ENCODE results near the gene CELF4.

Gene CELF4

DNA sequence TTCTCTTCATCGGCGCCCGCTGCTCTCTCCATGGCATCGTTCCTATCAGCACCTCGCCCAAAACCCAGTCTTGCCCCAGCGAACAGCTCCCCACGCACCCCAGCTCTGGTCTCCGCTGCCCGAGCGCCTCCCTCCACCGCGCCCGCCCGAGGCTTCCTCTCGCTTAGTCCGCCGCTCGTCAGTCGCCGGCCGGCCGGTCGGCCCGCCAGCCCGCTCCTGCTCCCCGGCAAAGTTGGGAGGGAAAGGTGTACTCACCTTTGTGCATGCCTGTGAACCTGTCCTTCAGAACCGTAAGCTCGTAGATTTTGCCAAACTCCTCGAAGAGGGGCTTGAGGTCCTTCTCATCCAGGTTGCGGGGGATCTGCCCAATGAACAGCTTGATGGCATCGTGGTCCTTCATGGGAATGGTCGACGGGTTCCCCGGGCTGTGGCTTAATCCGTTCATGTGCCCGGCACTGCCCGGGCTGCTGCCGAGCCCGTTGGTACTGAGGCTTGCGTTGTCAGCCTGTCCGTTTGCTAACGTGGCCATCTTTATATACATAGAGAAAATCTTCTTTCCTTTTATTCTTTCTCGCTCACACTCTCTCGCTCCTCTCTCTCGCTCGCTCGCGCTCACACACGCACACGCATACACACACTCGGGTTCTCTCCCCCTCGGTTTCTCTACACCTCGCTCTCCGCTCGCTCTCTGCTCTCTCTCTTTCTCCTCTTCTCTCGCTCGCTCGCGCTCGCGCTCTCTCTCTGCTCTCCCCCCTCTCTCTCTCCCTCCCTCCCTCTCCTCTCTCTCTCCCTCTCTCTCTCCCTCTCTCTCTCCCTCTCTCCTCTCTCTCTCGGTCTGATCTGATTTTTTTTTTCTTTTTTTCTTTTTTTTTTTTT, at the start of gene CELF4:
Gene CELF4, minus strand, starts transcription at position 698 of the 876 bp plus-strand sequence.
- no peak for DNase-seq (ENCODE audit: low read depth)

DNA sequence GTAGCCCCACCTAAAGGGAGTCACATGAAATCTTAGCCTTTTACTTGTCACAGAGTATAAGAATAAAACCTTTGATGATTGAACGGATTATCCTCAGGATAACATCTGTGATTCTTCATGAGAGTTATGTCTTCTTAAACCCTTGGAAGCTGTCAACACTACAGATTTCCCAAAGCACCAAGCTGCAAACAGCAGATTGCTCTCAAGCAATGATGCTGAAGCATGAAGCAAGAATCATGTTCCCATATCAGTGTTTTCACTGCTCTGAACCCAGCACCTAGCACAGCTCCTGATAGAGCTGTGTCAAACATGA, 47.6 kb upstream of the CELF4 start:
- DNase-seq (ENCODE audit: low read depth): no peak

DNA sequence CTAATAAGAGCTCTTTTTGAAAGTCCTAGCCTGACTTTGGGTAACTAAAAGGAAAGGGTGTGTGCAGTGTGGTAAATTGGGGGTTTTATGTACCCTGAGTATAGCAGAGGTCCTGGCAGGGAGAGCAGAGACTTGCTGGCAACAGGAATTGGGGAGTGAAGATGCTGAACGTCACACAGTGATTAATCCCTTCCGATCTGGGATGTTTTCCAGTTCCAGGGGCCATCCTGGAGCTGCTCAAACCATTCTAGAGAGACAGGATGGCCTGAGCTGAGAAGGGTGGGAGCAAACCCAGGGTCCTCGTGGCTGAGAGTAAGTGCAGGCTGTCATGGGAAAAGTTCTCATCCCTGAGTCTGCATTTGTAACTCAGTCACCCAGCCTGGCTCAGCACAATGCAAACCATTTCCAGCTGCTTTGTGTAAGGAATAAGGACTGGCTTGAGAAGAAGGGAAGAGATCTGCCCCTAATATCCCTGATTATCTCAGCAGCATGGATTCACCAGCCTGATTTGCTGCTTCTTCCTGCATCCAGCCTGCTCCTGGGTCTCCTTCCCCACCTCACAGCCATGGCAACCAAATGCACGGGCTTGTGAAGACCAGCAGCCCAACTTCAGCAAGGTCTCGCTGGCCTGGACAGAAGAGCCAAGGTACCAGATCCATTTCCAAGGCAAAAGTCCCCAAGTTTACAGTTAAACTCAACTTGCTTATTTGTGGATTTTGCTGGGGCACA, 47.1 kb upstream of the CELF4 start:
- no peak for DNase-seq (ENCODE audit: low read depth)

DNA sequence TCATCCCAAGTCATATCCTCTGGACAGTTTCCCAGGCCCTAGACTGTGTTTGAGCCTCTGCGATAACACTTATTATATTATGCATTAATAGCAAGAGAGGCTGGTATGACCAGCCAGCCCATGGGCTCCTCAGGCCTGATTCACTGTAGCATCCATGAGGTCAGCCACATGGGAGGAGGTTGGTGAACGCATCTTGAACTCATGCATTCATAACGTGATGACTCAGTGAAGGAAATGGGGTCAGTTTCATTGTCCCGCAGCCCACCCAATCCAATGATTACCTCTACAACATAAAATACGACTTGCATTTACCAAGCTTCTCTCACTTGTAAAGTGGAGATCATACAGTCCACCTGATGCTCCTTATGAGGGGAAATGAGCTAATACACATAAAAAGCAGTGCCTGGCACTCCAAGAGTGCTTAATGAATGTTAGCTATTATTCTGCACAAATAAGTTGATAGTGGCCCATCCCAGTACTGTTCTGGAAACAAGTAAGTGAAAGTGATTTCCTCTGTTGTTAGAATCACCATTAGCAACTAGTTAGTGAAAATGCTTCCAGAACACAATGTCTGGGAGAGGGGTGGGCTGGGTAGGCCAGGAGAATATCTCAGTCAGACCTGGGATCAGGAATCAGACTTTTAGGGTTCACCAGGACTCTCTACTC, 46.1 kb upstream of the CELF4 start:
- DNase-seq (ENCODE audit: low read depth): no peak

DNA sequence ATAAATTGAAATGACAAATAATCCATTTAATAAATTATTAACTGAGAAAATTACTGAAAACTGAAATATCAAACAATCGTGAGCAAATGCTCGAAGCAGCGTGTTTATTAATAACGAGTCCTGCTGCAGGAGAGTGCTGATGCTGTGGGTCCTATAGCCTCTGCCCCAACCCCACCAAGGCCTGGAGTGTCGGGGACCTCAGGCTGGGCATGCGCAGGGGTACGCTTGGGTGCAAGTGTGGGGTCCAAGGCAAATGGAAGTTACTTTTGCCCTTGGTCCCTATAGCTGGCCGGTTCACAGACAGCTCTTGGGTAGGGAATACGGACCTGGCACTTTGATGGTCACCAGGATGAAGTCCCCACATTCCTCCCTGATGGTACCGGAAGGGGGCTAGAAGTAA, 43.3 kb upstream of the CELF4 start:
- DNase-seq (ENCODE audit: low read depth): no peak

DNA sequence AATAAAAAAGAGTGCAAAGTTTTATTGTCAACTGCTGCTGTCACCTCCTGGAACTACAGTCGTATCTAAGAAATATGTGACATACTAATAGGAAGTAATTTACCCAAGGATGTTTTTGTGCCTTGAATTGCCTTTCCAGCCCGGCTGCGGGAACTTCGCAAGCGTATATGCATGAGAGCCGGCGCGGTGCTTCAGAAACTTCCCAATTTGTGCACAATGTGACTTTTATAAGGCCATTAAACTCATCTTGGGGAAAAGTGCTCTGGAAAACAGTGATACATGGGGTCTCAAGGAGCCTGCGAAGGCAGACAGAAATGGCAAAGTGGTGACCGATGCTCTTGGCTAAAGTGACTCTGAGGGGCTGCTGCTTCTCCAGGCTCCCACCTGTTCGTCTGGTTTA, 41.7 kb upstream of the CELF4 start:
- no peak for DNase-seq (ENCODE audit: low read depth)

DNA sequence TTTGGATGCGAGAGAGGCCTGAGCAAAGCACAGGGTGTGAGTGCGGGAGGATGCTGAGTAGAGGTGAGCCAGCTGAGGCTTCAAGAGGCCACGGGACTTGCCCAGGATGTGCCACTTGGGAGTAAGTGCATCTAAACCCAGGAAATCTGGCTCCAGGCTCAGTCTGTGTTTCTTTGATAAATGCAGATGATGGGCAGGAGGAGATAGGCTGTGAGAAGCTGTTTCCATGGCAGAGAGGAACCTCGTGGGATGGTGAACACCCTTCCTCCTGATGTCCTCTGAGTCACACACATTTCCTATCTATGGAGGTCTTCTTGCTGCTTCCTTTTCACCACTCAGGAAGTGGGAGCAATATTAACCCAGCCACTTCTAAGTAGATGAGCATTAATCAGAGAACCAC, 38.4 kb upstream of the CELF4 start:
- DNase-seq (ENCODE audit: low read depth): no peak

DNA sequence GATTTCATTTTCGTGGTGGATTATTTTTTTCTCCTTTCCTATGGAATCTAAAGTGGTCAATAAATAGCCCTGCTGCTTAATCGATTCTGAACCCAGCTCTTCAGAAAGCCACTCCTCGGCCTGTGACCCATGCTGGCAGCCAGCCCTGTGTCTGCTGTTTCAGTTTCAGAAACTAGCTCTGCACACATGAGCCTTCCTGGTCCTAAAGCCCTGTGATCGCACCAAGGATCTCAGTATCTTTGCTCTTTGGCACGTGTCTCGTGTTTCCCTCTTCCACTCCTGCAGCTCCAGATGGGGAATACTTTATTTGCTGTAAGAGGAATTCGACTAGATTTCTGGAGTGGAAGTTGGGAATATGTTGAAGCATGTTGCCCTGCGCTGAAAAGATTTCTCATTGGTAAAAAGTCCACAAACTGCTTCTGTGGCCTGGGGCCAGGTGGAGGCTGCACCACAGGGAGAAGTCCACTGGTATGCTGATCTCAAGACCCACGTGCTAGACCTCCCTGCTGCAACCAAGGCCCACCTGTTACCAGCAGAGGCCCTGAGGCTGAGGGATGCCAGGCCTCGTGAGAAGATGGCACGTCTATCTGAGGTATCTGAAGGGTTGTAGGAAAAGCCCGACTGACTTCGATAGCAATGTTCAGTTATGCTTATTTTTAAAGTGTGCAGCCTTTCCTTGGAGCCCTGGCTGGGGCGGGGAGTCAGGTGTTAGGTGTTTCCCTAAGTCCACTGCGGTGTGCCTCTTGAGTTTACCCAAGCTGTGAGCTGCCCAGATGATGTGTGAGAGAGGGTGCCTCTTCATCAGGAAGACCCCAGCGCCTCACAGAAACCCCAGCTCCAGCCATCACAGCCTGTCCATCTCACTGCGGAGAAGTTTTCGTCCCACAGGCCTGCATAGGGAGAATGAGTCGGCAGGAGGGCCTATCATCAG, 33.6 kb upstream of the CELF4 start:
- DNase-seq (ENCODE audit: low read depth): no peak

DNA sequence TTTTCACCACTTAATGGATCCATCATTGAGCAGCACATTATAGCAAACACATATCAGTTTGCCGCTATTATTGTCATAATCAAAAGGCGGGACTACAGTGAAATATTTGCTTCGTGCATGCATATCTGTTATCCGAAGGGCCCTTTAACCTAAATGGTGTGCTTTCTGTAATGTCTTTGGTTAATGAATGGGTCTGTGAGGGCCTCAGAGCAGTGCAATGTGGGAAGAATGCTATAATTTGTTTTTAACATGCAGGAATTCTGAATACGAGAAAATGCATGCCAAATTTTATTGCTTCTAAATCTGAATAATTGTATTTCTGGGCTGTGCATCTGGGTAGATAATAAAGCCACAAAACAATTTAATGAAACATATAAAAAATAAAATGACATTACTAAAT, 32.8 kb upstream of the CELF4 start:
- DNase-seq (ENCODE audit: low read depth): no peak

DNA sequence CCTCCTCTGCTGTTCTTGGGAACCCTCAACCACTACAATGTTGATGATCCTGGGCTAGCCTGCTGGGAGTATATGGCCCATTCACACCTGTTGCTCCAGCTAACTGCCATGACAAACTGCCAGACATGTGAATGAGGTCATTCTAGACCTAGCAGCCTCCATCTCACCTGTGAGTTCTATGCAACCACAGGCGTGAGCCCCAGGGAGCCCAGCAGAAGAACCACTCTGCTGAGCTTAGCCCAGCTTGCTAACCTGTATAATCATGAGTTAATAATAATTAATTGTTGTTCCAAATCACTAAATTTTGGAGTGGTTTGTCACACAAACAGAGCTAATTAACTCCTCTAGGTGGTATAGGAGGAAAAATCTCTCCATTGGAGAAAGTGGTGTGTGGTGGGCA, 24.7 kb upstream of the CELF4 start:
- no peak for DNase-seq (ENCODE audit: low read depth)

DNA sequence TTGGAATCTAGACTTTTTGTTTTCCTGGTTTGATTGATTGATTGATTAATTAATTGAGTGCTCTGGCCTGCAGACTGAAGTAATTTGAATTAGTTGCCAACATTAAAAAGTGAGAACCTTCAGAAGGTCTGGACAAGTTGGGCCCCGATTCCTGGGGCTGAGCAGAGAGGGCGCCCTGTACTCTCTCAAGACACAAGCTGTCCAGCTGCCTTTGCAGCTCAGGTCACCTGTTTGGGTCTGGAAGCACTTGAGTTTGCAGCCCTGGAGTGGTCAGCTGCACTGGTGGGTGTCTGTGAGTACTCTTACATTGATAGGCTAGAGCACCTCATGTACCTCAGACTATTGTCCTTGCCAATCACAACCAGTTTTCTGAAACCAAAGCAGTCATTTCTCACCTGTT, 22.7 kb upstream of the CELF4 start:
- no peak for DNase-seq (ENCODE audit: low read depth)

DNA sequence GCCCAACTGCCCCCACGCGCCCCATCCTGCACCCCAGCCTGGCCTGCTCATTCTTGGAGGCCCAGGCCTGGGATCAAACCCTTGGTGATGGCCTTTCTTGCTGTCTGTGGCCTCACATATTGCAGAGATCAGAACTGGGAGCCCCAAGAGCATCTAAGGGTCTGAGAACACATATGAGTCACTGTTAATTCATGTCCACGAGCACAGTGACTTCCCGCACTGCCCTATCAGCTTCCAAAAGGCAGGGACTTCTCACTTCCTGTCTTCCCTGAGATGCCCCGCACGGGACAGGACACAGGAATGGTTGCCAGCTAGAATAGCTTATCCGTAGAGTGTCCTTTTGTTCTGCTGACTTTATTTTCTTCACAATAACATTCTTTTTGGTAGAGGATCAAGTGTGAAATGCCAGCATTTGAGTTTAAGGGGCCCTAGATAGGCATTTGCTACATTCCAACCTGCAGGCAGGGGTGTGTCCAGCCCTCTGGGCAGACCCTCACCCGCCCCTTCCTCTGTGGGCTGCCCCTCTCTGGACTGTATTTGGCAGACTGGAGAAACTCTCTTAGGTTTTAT, 21.1 kb upstream of the CELF4 start:
- no peak for DNase-seq (ENCODE audit: low read depth)

DNA sequence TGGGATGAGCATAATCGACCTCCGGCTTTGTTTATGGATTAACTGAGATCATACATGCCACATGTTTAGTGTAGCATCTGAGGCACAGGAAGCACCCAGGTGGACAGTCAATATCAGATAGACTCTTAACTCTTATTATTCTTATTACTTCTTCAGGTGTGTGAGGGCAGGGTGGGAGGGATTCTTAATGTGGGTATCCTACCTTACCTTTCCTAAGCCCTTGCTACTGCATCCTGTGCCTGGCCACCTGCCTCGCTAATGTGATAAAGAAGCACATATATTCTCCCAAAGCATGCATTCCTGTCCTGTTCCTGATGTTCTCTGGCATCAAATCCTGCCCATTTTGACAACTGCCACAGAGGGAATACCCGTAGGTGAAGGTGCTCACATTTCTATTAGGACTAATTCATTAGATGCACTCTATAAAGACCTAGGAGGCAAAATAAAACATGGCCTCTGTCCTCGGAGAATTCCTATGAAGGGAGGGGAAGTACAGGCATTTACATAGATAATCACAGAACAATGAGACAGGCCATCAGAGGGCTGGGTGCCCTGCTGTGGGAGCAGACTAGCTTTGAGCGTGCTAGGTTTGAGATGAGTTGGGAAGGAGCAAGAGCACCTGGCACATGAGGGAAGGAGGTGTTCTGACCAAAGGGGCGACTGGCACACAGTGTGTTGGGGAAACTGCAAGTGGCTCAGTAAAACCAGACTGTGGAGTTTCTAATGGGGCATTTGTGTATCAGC, 19.5 kb upstream of the CELF4 start:
- no peak for DNase-seq (ENCODE audit: low read depth)

DNA sequence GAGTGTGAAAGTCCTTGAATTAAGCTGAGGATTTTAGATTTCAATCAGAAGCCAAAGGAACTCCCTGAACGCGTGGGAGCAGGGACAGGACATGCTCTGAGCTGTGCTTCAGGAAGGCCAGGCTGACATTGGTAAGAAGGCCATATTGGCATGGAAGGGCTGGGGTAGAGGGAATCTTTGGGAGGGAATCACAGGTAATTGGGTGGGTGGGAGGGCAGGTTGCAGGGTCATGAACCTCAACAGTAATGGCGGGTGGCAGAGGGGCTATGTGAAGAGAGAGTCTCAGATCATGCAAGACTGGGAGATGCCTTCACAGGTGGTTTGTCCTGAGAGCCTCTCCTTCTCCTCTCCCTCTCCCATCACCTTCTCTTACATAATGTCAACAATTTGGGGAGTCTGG, 18.6 kb upstream of the CELF4 start:
- DNase-seq (ENCODE audit: low read depth): no peak

DNA sequence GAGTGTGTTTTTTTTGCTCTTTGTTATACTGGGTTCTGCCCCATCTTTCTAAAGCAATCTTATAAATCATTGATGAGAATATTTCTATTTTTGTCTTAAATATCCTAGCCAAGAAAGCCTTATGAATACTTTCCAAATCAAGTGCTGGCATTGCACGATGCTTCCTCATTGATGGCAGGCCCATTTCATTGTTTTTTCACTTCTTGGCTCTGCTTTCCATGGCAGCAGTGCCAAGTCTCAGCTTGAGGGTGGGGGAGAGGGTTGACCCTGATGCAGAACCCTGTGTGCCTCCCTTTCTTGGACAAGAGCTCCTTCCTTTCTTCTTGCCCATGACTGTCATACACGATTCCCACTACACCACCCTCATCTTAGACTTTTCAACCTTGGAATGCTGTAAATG, 16.7 kb upstream of the CELF4 start:
- DNase-seq (ENCODE audit: low read depth): no peak

DNA sequence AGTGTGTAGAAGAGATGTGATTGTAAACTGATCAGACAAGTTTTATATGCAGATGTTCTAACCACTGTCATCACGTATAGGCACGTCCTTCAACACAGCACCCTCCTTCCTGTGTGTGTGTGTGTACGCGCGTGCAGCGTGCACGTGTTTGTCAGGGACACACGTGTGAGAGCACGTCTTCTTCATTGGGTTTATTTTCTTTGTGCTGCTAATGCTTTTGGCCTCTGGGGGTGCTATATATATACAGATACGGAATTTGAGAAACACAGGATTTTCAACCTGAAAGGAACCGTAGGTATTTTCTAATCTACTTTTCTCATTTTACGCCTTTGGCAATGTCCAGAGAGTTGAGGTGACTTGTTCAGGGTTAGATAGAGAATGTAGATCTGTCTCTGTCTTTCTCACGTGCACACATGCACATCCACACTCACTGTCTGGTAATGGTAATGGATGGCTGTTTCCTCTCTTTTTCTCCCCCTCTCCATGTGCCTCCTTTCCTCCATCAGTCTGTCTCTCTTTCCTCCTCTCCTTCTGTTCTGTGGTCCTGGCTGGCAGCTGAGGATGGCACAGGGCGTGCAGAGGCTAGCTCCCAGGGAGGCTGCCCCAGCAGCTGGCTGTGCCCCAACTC, 13.4 kb upstream of the CELF4 start:
- DNase-seq (ENCODE audit: low read depth): no peak

DNA sequence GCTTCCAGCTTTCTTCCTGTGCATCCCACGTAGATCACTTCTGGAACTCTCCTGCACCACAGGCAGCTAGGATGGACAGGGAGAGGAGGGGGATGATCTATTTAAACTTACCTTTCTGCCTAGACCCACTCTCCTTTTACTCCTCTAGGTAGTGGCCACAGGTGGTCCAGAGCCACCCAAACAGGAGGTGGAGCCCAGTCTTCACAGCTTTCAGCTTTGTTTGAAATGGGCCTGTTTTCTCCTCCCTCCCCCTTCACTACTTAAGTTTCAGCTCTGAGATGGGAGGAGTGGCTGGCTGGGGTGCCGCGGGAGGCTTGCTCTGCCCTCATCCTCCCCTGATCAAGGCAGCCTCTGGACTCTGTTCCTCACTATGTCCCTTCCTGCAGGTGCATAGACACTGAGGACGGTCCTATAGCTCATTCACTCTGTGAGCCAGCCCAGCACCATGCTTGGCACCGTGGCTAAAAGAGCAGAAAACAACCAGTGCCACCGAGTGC, 12.6 kb upstream of the CELF4 start:
- DNase-seq (ENCODE audit: low read depth): no peak

DNA sequence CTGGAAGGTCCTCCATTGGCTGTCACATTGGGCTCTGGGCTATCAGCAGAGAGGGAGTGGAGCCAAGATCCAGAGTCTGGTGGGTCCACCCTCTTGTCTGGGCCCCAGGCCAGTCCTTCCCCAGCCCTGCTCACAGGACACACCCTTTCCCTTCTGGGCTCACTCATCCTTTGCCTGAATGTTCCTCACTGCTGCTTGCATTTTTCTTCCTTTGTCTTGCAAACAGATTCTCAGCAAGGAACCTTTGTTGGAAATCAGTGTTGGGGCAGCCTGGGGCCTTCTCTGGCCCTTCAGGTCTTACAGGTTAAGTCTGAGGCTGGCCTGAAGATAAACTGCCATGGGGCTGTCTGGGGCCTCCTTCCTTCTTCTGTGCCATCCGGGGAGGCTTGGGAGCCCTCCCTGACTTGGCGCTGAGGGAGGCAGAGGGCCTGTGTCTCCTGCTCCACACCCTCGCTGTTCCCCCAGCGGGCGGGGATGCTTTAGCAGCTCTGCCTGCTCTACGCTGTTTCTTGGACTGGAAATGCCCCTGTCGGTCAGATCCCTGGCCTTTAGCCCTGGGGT, 11.5 kb upstream of the CELF4 start:
- no peak for DNase-seq (ENCODE audit: low read depth)

DNA sequence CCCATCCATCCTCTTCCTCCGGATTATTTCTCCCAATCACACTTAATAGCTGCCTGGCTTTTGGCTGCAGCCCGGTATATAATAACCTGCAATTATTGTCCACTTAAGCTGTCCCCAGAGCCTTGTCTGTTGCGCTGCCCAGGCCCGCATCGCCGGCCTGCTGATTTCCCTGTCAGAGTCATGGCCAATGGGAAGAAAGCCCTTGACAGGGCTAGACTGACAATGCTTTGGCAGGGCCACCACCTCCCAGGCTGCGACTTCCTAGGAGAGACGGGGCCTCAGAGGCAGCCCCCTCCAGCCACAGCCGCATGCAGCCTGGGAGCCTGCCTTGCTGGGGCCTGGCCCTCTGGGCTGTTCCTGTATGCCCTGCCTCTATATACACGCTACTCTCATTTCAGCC, 10.0 kb upstream of the CELF4 start:
- DNase-seq (ENCODE audit: low read depth): no peak

DNA sequence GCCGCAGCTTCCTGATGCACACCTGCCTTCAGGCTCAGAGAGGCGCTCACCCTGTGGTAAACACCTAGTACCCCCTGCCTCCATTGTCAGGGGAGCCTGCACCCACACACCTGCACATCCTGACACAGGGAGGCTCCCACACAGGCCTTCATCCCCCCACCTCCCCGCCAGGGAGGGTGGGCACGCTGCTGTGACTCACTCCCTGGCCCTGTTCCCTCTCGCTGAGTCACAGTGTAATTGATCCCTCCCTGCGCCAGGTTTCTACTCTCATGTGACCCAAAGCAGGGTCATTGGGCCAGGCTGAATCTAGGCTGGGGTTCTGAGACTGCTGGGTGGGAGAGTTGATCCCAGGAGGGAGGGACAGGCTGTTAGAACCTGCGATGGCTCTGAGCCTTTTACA, 8.5 kb upstream of the CELF4 start:
- DNase-seq (ENCODE audit: low read depth): no peak
